Left cardiac atrium (tissue), 4 donors: ENCODE results near the gene NEGR1. TPM values are rescaled to one million over a fixed set of nuclear protein-coding genes. Genes with fewer than 3 reads are reported as not detected.

Experiments used
- ATAC-seq, 2 donors: fragments of 200-7000 bp; cut with Tn5 transposase; one replicate each; pipeline ENCODE4 v1.9.1; 2020; ENCODE audit warnings: mild to moderate bottlenecking in 2 of 2, moderate library complexity in 2 of 2
- DNase-seq: peaks from one replicate; pipeline ENCODE4 v3.0.0-alpha.2; 2020
- intact Hi-C, 2 donors: fragments of 100-400 bp; cut with DNase I; formaldehyde crosslinking; loops; one replicate each; pipeline versions ENCODE4 v1.14.1 to v1.15.1; 2022 to 2023
- total RNA-seq, 2 donors: library from RNA; stranded (reverse); fragmentation: NEBNext Ultra II Directional; extraction: Animal tissue kit (Norgen Biotek cat#: 25700); gene quantifications; one replicate each; pipeline ENCODE4 v1.2.1, GENCODE V29; 2021
- donor health status: DM: no; HTN: yes; CAD: no.
- donor health status: DM: no; HTN: yes; CAD: no; lungs with severe emphysema.
- donor health status: DM: yes; HTN: yes; CAD: no.
- donor health status: Dilated cardiomyopathy.

The NEGR1 gene
- total RNA-seq, 2 donors from 2014 or later, result 18.8 to 22.4 TPM

DNA sequence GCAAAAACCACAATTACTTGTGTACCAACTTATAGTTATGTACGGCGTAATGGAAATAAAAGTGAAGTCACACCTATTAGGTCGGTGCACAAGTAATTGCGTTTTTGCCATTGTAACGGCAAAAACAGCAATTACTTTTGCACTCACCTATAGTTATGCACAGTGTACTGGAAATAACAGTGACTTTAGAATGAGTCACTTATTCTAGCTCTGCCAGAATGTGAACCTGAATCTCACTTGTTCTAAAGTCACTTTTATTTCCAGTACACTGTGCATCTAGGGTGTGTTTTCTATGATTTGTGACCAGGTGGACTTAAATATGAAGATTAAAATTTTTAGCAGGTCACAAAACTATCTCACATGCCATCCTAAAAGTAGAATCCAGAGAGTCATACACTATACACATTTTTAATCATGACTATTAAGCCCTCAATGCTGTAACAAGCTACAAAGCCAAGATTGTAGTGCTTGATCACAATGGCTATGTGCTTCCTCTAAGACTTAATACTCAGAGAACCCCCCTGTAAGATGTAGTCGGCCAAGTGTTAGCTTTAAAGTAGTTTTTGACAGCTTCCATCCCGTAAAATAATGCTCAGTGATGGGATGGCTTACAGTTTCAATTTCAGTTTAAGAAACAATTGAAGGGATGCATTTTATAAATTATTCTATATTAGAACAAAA, 218.8 kb downstream of the NEGR1 start:
- DNase-seq (no peak), ATAC-seq (peak in 1 of 2 donors; percentile 21)
- intact Hi-C loops, result no loop called here

DNA sequence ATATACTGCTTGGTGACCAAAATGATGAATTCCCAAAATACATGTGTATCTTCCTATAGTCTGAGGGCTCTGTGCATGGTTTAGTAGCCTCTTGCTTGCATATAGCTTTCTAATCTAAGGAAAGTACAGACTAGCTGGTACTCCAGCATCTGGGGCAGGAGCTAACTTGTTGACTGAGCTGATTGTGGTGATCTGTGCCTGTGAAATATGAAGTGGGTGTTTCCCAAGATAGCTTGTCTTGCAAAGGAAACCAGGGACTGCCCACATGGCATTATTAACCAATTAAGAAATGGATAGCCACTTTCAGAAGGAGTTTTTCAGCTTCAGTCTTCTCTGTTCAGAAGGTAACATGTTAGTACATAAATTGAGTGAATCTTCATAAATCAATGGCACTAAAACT, 219.8 kb downstream of the NEGR1 start:
- DNase-seq (no peak), ATAC-seq (peak in 1 of 2 donors; percentile 57)
- intact Hi-C loops, result no loop called here

DNA sequence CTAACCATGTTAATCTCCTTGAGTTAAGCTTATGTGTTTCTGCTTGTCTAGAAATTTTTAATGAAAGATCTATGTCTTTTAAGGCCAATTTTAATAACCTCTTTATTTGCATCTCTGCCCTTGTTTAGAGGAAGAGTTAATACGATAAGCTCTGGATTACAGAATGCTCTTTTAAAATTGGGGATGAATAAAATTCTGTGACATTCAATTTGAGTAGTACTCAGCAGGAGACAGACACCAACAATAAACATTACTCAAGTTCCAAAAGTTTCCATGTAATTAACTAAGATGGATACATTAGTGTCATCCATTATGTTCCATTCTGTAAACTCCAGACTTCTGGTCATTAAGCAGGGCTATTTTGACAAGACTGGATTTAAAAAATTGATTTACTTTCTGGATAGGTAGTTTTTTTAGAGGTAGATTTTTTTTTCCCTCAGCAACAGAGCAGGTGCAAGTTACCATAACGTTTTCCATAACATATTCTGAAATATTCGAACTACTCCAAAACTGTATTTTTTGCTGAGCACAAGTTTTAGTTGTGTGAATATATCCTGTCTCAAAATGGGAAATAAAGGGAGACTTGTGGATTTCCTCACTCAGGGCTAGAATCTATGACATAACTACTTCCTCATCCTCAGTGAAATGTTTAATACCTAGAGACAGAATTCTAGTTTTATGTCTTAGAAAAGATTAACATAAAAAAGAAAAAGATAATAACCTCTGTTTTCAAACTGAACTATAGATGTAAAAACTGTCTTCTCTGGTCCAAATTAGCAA, 221.7 kb downstream of the NEGR1 start:
- intact Hi-C loops, result no loop called here
- no peak for DNase-seq
- no peak for ATAC-seq

GRCh38 chr1:72056516-72056915, 225.8 kb downstream of the NEGR1 start:
- DNase-seq (no peak), ATAC-seq (no peak)
- intact Hi-C loops, result no loop called here

DNA sequence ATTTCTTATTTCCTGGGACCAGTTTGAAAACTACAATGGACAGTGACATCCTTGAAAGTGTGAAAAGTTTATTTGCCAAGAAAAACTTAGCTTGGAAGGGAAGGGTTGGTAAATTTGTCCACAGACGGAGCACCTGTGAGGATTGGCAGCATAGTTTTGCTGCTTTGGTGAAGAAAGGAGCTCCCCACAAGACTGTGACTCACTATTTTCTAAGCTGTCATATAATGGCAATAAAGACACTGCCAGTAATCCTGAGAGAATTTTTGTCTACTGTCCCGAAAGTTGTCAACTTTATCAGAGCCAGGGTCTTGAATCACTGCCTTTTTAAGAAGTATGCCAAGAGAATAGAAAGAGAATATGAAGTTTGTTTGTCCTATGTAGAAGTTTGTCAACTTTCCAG, 230.8 kb downstream of the NEGR1 start:
- DNase-seq, result no peak
- intact Hi-C loops, result no loop called here
- no peak for ATAC-seq

- DNase-seq, result no peak
- no peak for ATAC-seq
- intact Hi-C loops, result no loop called here
These were observed 231.8 kb downstream of the NEGR1 start for GRCh38 chr1:72050551-72050950.

DNA sequence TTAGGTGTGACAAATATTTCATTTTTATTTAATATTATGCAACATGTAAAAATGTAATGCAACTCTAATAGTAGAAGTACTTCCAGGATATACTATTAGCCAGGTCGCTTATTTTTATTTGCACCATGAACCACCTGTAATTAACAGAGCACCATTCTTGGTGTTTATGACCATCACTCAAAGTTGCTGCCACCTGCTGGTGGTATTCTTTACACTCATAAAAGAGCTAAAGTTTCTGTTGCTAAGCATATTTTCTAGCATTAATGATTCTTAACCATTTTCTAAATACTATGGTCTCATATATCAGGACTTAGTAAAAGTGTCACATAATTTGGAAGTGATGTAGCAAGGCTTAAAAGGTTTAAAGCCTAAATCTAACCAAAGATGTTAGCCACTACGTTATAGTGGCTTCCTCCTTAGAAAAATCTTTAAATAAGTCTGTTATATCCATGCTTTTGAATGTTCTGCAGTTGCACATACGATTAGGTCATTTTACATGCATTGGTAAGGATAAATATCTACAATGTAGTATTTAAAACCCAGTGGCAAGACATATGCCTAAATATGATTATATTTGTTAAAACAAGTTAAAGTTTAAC, 244.5 kb downstream of the NEGR1 start:
- intact Hi-C loops, result loop anchor here (2.0 to 10.0 kb wide), 3 partner anchors 63 to 451 kb away; no protein-coding TSS in a partner anchor
- DNase-seq (peak; percentile 17), ATAC-seq (no peak)

- no peak for DNase-seq
- ATAC-seq, result no peak
- intact Hi-C loops, result loop anchor here in 1 of 2 donors (5.0 to 10.0 kb wide), 2 partner anchors 60 to 448 kb away; no protein-coding TSS in a partner anchor
These were observed 247.5 kb downstream of the NEGR1 start for GRCh38 chr1:72034827-72035226.

GRCh38 chr1:72023063-72023930, 259.0 kb downstream of the NEGR1 start:
- intact Hi-C loops, result no loop called here
- DNase-seq (no peak), ATAC-seq (no peak)

GRCh38 chr1:72018562-72018961, 263.8 kb downstream of the NEGR1 start:
- intact Hi-C loops, result no loop called here
- ATAC-seq (no peak), DNase-seq (no peak)

GRCh38 chr1:72015006-72015405, 267.3 kb downstream of the NEGR1 start:
- ATAC-seq (no peak), DNase-seq (no peak)
- intact Hi-C loops, result no loop called here

- ATAC-seq (no peak), DNase-seq (no peak)
- intact Hi-C loops, result no loop called here
These were observed 269.2 kb downstream of the NEGR1 start for GRCh38 chr1:72013161-72013560.

- DNase-seq, result no peak
- peak in 1 of 2 donors; percentile 29 for ATAC-seq
- intact Hi-C loops, result no loop called here
These were observed 270.6 kb downstream of the NEGR1 start for GRCh38 chr1:72011721-72012120.

- intact Hi-C loops, result no loop called here
- DNase-seq, result no peak
- ATAC-seq, result peak in 1 of 2 donors; percentile 43
These were observed 272.3 kb downstream of the NEGR1 start for GRCh38 chr1:72010094-72010431.

GRCh38 chr1:72009173-72010093, 272.9 kb downstream of the NEGR1 start:
- intact Hi-C loops, result no loop called here
- no peak for ATAC-seq
- DNase-seq, result no peak

GRCh38 chr1:72007312-72007711, 275.0 kb downstream of the NEGR1 start:
- ATAC-seq (peak in 1 of 2 donors; percentile 44), DNase-seq (no peak)
- intact Hi-C loops, result no loop called here

GRCh38 chr1:72006092-72006491, 276.2 kb downstream of the NEGR1 start:
- DNase-seq (no peak), ATAC-seq (no peak)
- intact Hi-C loops, result no loop called here

DNA sequence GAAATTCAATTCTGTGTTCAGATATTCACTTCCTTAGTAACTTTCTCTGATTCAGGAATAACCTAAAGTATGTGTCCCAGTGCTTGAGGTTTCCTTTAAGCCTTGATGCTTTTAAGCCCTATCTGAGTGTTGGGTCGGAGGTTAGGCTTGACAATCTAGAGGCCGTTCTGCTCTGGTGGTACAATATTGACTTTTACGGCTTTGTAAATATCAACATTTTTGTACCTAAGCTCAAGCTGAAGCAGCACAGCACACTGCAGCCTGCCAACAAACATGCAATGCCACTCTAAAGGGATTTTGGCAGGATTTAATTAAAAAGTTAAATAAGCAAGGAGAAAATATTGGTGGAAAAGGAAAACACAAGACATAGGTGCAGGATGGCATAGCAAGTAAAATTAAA, 279.2 kb downstream of the NEGR1 start:
- DNase-seq (no peak), ATAC-seq (no peak)
- intact Hi-C loops, result no loop called here
